Effector memory CD4-positive, alpha-beta T cell (primary cell): Measurements from ENCODE around the gene RASA3.

ENCODE experiments used
- DNase-seq, 3 donors: peaks; one replicate each; pipeline ENCODE4 v3.0.0-alpha.2; 2020
- H3K27ac ChIP-seq: 2 replicates; pipeline ENCODE4 v1.7.0; 2013; ENCODE audit warnings: mild to moderate bottlenecking, low read length, moderate library complexity; ENCODE audit not compliant: insufficient read depth, poor library complexity, severe bottlenecking
- H3K27me3 ChIP-seq: replicated peaks from 2 replicates; pipeline ENCODE4 v1.7.0; 2013; ENCODE audit warnings: mild to moderate bottlenecking, low read length; ENCODE audit not compliant: insufficient read depth, control insufficient read depth, poor library complexity, severe bottlenecking
- H3K36me3 ChIP-seq: 2 replicates; pipeline ENCODE4 v1.7.0; 2013; ENCODE audit warnings: mild to moderate bottlenecking, low read length, moderate library complexity; ENCODE audit not compliant: control insufficient read depth, insufficient read depth
- H3K4me1 ChIP-seq: 2 replicates; pipeline ENCODE4 v1.7.0; 2013; ENCODE audit warnings: low read length, mild to moderate bottlenecking; ENCODE audit not compliant: control insufficient read depth, insufficient read depth, poor library complexity, severe bottlenecking
- H3K4me3 ChIP-seq: 2 replicates; pipeline ENCODE4 v1.7.0; 2013; ENCODE audit warnings: low read length, low read depth, mild to moderate bottlenecking; ENCODE audit not compliant: insufficient read depth, poor library complexity, severe bottlenecking
- H3K9me3 ChIP-seq: 2 replicates; pipeline ENCODE4 v1.7.0; 2013; ENCODE audit warnings: mild to moderate bottlenecking, low read length, moderate library complexity; ENCODE audit not compliant: control insufficient read depth

The RASA3 gene

DNA sequence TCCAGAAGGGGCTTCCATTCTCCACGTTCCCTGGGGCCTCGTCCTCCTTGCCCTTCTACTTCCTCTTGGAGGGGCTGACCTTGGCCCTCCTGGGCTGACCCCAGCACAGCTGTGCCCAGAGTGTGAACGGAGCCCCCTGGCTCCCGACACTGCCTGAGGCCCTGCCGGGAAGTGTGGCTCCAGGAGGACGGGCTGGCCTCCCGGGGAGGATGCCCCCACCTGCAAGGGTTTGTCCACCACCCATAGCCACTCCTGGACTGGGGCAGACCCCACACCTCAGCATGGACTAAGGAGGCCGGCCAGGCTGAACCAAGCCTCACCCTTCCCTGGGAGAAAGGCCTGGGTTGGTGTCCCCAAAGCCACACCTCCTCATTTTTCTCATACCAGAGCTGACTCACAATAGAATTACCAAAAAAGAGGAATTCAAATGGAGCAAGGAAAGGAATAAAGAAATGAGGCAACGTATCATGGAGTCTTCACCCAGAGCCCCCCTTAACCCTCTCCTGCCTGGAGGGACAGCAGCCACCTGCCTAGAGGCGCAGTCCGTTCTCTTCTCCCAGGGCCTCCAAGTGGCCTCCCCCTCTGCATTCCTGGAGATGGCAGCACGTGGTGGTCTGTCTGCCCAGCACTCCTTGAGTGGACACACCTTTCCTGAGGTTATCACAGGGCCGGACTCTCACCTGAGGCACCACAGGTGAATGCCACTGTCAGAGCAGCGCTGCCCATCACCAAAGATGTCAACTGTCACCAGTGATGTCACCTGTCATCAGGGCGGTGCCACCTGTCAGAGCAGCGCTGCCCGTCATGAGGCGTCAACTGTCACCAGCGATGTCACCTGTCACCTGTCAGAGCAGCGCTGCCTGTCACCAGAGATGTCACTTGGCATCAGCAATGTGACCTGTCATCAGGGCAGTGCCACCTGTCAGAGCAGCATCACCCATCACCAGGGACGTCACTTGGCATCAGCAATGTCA, 155.4 kb downstream of the RASA3 start:
- H3K36me3 ChIP-seq: peaks cover 88% of the 10 kb centered on the region
- H3K4me1 ChIP-seq: no peaks in the 10 kb centered on the region
- no peak for DNase-seq
- no peak overlapping the region for H3K4me3 ChIP-seq
- H3K27ac ChIP-seq: no peak overlapping the region
- H3K27me3 ChIP-seq: no peaks in the 10 kb centered on the region
- no peaks in the 10 kb centered on the region for H3K9me3 ChIP-seq

DNA sequence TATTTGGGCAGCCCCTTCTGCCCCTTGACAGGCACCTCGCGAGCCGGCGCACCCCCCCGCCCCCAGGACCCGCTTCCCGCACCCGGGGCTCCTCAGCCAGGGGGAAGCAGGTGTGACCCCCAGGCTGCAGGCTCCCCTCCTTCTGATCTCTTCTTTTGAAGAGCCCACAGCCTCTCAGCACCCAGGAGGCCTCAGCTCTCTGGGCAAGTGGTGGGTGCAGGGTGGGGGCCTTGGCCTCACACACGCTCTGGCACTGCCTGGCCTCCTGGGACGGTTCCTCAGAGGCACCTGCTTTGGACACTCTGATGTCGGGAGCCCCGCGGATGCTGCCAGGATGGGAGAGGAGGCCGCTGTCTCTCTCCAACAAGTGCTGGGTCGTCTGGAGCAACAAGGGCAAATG, 157.0 kb downstream of the RASA3 start:
- DNase-seq: no peak
- Histone ChIP-seq H3K4me3 (no peak overlapping the region), H3K9me3 (no peaks in the 10 kb centered on the region), H3K27me3 (no peaks in the 10 kb centered on the region), H3K27ac (no peak overlapping the region), H3K36me3 (peaks cover 84% of the 10 kb centered on the region), H3K4me1 (no peaks in the 10 kb centered on the region)

- H3K27ac ChIP-seq: no peak overlapping the region
- H3K36me3 ChIP-seq: peaks cover 80% of the 10 kb centered on the region
- no peaks in the 10 kb centered on the region for H3K27me3 ChIP-seq
- H3K9me3 ChIP-seq: no peaks in the 10 kb centered on the region
- DNase-seq: no peak
- H3K4me3 ChIP-seq: no peak overlapping the region
- no peaks in the 10 kb centered on the region for H3K4me1 ChIP-seq
Observed at GRCh38 chr13:113974304-113975281, 157.8 kb downstream of the RASA3 start.

- Histone ChIP-seq H3K27me3 (no peaks in the 10 kb centered on the region), H3K36me3 (peaks cover 76% of the 10 kb centered on the region), H3K4me1 (no peaks in the 10 kb centered on the region), H3K27ac (no peak within 1 kb of the TSS), H3K9me3 (no peaks in the 10 kb centered on the region), H3K4me3 (no peak within 1 kb of the TSS)
- DNase-seq: no peak
Observed at GRCh38 chr13:113973218-113974164, 158.9 kb downstream of the RASA3 start, which contains the start of gene C13orf46. TSS of gene C13orf46 (minus strand) at chr13:113974076. CDS start at chr13:113973997, 79 bp downstream.

DNA sequence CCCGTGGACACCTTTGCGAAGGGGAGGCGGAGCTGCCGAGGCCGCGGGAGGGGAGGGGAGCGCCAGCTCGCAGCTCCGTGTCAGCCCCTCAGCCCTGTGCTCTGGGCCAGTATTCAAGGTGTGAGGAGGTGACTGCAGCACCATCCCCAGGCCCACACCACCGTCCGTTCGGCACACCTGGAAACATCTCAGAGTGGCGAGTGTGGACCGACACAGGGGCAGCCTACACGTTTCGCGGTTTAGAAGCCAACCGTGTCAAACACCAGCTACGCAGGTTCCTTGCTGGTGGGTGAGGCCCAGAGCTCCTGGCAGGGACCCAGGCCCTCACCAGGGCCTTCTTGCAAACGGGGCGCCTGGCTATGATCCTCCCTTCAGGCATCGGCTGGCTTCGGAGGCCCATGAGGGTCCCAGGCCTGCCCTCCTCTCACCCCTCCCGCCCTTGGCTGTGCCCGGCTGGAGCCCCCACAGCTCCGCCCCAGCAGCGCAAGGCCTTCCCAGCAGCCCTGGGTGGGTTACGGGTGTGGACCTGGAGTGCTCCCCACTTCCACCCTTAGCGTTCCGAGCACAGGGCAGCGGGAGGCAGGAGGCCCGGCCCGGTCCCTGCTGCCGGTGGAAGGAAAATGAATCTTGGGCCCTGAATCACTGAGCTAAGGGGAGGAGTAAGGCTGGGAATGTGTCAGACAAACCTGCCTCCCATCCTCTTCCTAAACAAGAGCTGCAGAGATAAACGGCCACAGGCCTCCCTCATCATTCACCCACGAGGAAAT, 159.8 kb downstream of the RASA3 start:
- Histone ChIP-seq H3K4me3 (no peak overlapping the region), H3K9me3 (no peaks in the 10 kb centered on the region), H3K4me1 (no peaks in the 10 kb centered on the region), H3K36me3 (peaks cover 68% of the 10 kb centered on the region), H3K27ac (no peak overlapping the region), H3K27me3 (no peaks in the 10 kb centered on the region)
- no peak for DNase-seq

DNA sequence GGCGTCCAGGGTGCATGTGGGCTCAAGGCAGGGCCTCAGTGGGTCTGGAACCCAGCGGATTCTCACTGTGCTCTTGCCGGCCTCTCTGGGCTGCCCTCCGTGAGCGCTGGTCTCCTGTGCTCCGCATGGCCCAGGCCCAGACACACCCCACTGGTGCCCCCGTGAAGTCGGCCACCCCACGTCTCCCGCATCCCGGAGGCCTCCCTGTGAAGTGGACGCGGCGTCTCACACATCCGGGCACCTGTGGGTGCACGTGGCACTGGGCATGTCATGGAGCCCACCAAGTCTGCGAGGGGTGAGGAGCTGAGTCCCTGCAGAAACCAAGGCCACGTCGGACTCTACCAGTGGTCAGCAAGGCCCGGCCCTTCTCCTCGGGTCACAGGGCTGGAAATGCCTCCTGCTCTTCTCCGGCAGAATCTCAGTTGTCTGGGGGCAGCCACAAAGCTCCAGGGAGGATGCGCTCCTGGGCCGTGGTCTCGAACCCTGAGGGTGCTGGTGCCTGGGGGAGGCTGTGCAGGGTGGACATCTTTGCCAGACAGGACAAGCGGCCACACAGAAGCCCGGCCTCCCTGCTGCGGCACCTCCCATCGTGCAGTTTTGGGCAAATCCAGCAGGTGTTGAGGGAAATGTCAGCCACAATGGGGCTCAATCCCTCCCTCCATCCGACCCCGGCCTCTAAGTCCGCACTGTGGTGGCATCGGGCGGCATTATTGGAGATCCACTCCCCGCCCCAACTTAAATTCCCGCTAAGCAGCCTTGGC, 160.8 kb downstream of the RASA3 start:
- Histone ChIP-seq H3K36me3 (peaks cover 63% of the 10 kb centered on the region), H3K27me3 (no peaks in the 10 kb centered on the region), H3K27ac (no peak overlapping the region), H3K4me1 (no peaks in the 10 kb centered on the region), H3K4me3 (no peak overlapping the region), H3K9me3 (no peaks in the 10 kb centered on the region)
- DNase-seq: no peak

- Histone ChIP-seq H3K36me3 (peaks cover 59% of the 10 kb centered on the region), H3K27me3 (no peaks in the 10 kb centered on the region), H3K4me3 (no peak overlapping the region), H3K4me1 (no peaks in the 10 kb centered on the region), H3K9me3 (no peaks in the 10 kb centered on the region), H3K27ac (no peak overlapping the region)
- DNase-seq: no peak
Observed at GRCh38 chr13:113970810-113971470, 161.5 kb downstream of the RASA3 start.

DNA sequence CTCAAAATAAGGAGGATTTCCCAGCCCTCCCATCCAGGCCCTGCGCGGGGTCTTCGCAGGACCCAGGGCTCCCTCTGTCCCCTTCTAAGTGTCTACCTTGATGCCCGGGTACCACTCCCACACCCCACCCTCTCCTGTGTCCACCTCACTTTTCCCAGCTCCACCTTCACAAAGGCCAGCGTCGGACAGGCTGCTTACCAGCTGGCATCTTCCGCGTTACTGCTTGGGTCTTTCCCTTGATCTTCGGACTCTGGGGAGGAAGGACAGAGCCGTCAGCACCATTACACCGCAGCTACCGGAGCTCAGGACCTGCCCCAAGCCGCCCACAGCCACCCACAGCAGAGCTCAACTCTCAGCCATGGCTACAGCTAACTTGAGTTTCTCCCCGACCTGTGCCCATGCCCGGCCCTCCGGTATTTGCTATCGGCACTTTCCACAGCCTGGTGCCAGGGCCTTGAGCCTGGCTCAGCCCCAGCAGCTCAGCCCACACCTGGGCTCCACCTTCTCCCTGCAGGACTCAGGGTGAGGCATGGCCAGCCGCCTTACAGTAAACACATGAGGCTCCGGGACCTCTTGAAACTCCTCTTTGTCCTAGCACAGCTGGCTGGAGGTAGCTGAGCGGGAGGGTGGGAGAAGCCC, 162.3 kb downstream of the RASA3 start:
- no peak overlapping the region for H3K4me3 ChIP-seq
- H3K4me1 ChIP-seq: no peaks in the 10 kb centered on the region
- no peak overlapping the region for H3K27ac ChIP-seq
- no peak for DNase-seq
- no peaks in the 10 kb centered on the region for H3K27me3 ChIP-seq
- H3K9me3 ChIP-seq: no peaks in the 10 kb centered on the region
- H3K36me3 ChIP-seq: peaks cover 50% of the 10 kb centered on the region
